ENCODE data around the gene C1QL1.

Gene C1QL1

DNA sequence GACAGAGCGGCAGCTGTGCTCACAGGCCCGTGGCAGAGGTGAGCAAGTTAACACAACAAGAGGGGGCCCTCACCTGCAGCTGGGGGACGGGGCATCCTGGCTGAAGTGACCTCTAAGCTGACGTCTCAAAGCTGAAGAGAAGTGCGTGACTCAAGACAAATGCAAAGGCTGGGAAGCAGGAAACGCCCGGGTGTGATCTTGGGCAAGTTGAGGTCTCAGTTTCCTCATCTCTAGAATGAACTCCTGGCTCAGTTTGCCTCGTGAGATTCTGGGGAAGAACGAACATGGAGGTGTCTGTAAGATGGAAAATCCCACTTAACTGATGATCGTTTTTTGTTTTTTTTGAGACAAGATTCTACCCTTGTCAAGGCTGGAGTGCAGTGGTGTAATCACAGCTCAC lies 40.1 kb upstream of the C1QL1 start:
- TF ChIP-seq, protein P1, sequence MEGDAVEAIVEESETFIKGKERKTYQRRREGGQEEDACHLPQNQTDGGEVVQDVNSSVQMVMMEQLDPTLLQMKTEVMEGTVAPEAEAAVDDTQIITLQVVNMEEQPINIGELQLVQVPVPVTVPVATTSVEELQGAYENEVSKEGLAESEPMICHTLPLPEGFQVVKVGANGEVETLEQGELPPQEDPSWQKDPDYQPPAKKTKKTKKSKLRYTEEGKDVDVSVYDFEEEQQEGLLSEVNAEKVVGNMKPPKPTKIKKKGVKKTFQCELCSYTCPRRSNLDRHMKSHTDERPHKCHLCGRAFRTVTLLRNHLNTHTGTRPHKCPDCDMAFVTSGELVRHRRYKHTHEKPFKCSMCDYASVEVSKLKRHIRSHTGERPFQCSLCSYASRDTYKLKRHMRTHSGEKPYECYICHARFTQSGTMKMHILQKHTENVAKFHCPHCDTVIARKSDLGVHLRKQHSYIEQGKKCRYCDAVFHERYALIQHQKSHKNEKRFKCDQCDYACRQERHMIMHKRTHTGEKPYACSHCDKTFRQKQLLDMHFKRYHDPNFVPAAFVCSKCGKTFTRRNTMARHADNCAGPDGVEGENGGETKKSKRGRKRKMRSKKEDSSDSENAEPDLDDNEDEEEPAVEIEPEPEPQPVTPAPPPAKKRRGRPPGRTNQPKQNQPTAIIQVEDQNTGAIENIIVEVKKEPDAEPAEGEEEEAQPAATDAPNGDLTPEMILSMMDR (conservative IDR thresholded peaks at IDR 0.05), result no peak
- no peak overlapping the region for H3K27ac ChIP-seq

DNA sequence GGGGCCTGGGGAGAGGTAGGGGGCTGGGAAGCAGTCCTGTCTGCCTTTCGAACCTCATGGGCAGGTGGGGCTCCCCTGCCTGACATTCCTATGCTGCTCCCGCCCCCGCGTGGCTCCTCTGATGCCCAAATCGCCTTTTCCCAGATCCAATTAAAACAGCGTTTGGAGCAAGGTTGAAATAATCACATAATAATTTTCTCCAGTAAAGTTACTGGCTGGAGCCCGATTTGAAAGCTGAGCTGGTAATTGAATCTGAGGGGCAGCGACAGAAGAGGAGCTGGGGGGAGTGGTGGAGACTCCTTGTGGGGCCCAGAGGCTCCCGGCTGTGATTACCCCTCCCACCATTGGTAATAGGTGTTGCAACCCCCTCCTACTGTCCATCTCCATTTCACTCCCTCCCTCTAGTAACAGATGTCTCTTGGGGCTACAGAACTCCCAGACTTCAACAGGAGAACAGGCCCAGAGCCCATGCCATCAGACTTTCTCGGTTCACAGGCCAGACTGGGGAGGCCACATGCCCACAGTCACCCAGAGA lies 38.9 kb upstream of the C1QL1 start:
- TF ChIP-seq, protein P1 (conservative IDR thresholded peaks at IDR 0.05), result no peak

DNA sequence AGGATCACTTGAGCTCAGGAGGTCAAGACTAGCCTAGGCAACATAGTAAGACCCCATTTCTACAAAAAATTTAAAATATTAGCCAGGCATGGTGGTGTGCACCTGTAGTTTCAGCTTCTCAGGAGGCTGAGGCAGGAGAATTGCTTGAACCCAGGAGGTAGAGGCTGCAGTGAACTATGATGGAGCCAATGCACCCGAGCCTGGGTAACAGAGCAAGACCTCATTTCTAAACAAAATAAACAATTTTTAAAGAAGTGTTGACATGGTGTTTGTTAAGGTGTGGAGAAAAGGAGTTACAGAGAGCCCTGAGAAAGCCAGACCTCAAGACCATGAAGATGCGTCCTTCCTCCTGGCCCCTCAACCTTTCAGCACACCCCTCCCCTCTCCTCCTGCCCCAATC lies 37.6 kb upstream of the C1QL1 start:
- H3K27ac ChIP-seq, result no peak overlapping the region
- TF ChIP-seq, protein P1 (conservative IDR thresholded peaks at IDR 0.05), result no peak

More for the DNA sequence above, 38.9 kb upstream of the C1QL1 start:
- H3K27ac ChIP-seq, result no peak overlapping the region

DNA sequence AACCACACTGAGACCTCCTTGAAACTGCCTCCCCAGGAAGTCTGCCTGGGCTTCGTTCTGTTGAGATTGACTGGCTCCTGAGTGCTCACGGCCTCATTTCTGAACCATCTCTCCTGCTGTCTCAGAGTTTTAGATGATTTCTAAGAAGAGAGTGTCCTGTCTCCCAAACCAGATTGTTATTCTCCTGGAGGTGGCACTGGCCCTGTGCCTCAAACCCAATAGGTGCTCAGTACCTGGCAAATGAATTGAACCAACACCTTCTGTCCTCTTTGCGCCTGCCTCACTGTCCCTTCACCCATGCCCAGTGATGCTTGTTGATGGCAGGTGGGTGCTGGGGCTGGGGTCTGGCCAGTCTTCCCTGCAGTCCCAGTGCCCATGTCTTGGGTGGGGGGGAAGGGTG lies 36.3 kb upstream of the C1QL1 start:
- H3K27ac ChIP-seq, result no peak overlapping the region
- TF ChIP-seq, protein P1 (conservative IDR thresholded peaks at IDR 0.05), result no peak

DNA sequence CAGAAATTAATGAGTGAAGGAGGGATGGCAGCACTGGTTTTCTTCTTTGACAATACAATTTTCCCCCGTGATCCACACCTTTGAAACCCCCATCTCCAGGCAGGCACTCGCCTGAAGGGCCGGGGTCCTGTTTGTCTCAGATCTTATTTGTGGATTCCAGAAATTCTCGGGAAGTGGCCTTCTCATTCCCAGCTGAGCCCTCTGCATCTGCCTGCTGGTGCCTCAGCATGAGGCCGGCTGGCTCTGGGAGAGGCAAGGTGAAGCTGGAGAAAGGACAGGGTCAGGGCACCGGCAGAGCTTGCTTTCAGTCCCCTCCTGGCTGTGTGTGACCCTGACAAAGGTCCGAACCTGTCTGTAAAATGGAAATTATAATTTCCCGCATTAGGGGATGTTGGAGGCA lies 35.8 kb upstream of the C1QL1 start:
- TF ChIP-seq, protein P1 (conservative IDR thresholded peaks at IDR 0.05), result no peak

GRCh38 chr17:45001310-45001709 lies 33.2 kb upstream of the C1QL1 start:
- TF ChIP-seq, protein P1 (conservative IDR thresholded peaks at IDR 0.05), result no peak
- no peak overlapping the region for H3K27ac ChIP-seq

More for the DNA sequence above, 35.8 kb upstream of the C1QL1 start:
- H3K27ac ChIP-seq, result no peak overlapping the region

- TF ChIP-seq, protein P1 (conservative IDR thresholded peaks at IDR 0.05), result no peak
- no peak overlapping the region for H3K27ac ChIP-seq
Measured at GRCh38 chr17:44999433-44999832, 31.3 kb upstream of the C1QL1 start.
